HFFc6 (cell line): ENCODE results near the gene OPRL1. TPM values are rescaled to one million over a fixed set of nuclear protein-coding genes. Genes with fewer than 3 reads are reported as not detected.

ENCODE experiments used
- DNase-seq: peaks from one replicate; pipeline ENCODE4 v3.0.0-alpha.2; 2018
- H3K27ac Mint-ChIP-seq: 2 replicates; pipeline ENCODE4 v1.8.0; 2020; ENCODE audit warnings: mild to moderate bottlenecking, mixed read lengths
- H3K27me3 Mint-ChIP-seq: 2 replicates; pipeline ENCODE4 v1.8.0; 2021; ENCODE audit warnings: mild to moderate bottlenecking, moderate library complexity, mixed read lengths; ENCODE audit not compliant: insufficient read depth
- H3K36me3 Mint-ChIP-seq: 2 replicates; pipeline ENCODE4 v1.8.0; 2021; ENCODE audit warnings: low read depth, mixed read lengths
- H3K4me1 Mint-ChIP-seq: 2 replicates; pipeline ENCODE4 v1.8.0; 2020; ENCODE audit warnings: low read depth, mixed read lengths
- H3K4me3 Mint-ChIP-seq: 2 replicates; pipeline ENCODE4 v1.8.0; 2020; ENCODE audit warnings: mild to moderate bottlenecking, moderate library complexity, mixed read lengths
- H3K9me3 Mint-ChIP-seq: 2 replicates; pipeline ENCODE4 v1.8.0; 2020; ENCODE audit warnings: mild to moderate bottlenecking, mixed read lengths
- total RNA-seq, 6 experiments: library from RNA; stranded (reverse); fragmentation: NEBNext Ultra II Directional; extraction: Animal tissue kit (Norgen Biotek cat#: 25700); gene quantifications; 2 replicates in 1 of 6; 3 replicates in 5 of 6; pipeline ENCODE4 v1.2.3, GENCODE V29; 2021
- TF ChIP-seq, protein P1 (sequence below): fragments of 200-600 bp; sonication (generic); IDR thresholded peaks from 2 replicates; pipeline ENCODE4 v1.5.0; 2021; ENCODE audit warnings: antibody characterized with exemption, mild to moderate bottlenecking

The OPRL1 gene
- total RNA-seq, 6 experiments from 2014 or later: 0.27 to 1.00 (median 0.41) TPM

GRCh38 chr20:64073476-64074183 lies 6.3 kb upstream of the OPRL1 start:
- peaks cover 2% of the 10 kb centered on the region; the same call in 1 of the 2 replicates for H3K4me1 Mint-ChIP-seq
- TF ChIP-seq, protein P1, sequence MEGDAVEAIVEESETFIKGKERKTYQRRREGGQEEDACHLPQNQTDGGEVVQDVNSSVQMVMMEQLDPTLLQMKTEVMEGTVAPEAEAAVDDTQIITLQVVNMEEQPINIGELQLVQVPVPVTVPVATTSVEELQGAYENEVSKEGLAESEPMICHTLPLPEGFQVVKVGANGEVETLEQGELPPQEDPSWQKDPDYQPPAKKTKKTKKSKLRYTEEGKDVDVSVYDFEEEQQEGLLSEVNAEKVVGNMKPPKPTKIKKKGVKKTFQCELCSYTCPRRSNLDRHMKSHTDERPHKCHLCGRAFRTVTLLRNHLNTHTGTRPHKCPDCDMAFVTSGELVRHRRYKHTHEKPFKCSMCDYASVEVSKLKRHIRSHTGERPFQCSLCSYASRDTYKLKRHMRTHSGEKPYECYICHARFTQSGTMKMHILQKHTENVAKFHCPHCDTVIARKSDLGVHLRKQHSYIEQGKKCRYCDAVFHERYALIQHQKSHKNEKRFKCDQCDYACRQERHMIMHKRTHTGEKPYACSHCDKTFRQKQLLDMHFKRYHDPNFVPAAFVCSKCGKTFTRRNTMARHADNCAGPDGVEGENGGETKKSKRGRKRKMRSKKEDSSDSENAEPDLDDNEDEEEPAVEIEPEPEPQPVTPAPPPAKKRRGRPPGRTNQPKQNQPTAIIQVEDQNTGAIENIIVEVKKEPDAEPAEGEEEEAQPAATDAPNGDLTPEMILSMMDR: no peak
- H3K27me3 Mint-ChIP-seq: no peaks in the 10 kb centered on the region; the same call in 1 of the 2 replicates
- no peaks in the 10 kb centered on the region for H3K9me3 Mint-ChIP-seq
- H3K27ac Mint-ChIP-seq: no peak overlapping the region
- no peaks in the 10 kb centered on the region for H3K36me3 Mint-ChIP-seq
- no peak overlapping the region for H3K4me3 Mint-ChIP-seq
- no peak for DNase-seq

- no peaks in the 10 kb centered on the region; the same call in none of the 2 replicates for H3K27me3 Mint-ChIP-seq
Observed at GRCh38 chr20:64074184-64074789, 5.6 kb upstream of the OPRL1 start.

GRCh38 chr20:64074963-64075362 lies 4.9 kb upstream of the OPRL1 start:
- Mint-ChIP-seq H3K4me3 (no peak overlapping the region), H3K4me1 (peaks cover 8% of the 10 kb centered on the region; the same call in 1 of the 2 replicates), H3K27ac (no peak overlapping the region), H3K36me3 (no peaks in the 10 kb centered on the region), H3K27me3 (no peaks in the 10 kb centered on the region; the same call in none of the 2 replicates), H3K9me3 (no peaks in the 10 kb centered on the region)
- DNase-seq: no peak
- TF ChIP-seq, protein P1: no peak

More at GRCh38 chr20:64074184-64074789, 5.6 kb upstream of the OPRL1 start:
- TF ChIP-seq, protein P1: no peak
- Mint-ChIP-seq H3K4me3 (no peak overlapping the region), H3K27ac (no peak overlapping the region), H3K9me3 (no peaks in the 10 kb centered on the region), H3K4me1 (peaks cover 8% of the 10 kb centered on the region; the same call in 1 of the 2 replicates), H3K36me3 (no peaks in the 10 kb centered on the region)
- DNase-seq: no peak

DNA sequence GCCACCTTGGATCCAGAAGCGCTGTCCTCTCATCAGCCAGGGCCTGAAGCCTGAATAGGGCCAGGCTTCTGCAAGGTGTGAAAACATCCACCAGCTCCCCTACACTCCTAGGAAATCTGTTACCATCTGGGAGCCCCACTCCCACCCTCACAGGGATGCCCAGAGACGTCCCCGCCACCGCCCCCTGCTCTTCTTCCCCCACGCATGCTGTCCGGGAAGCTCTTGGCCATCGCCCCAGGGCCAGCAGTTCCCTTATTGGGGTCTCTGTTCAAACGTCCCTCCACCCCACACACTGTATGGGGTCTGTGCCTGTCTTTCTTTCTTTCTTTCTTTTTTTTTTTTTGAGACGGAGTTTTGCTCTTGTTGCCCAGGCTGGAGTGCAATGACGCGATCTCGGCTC lies 4.3 kb upstream of the OPRL1 start:
- no peak overlapping the region for H3K27ac Mint-ChIP-seq

GRCh38 chr20:64076061-64076997 lies 3.6 kb upstream of the OPRL1 start:
- Mint-ChIP-seq H3K27me3 (peaks cover 2% of the 10 kb centered on the region), H3K9me3 (no peaks in the 10 kb centered on the region), H3K27ac (no peak overlapping the region), H3K4me1 (peaks cover 8% of the 10 kb centered on the region; the same call in 1 of the 2 replicates), H3K4me3 (no peak overlapping the region), H3K36me3 (no peaks in the 10 kb centered on the region)
- no peak for DNase-seq
- TF ChIP-seq, protein P1: no peak

More for the DNA sequence above, 4.3 kb upstream of the OPRL1 start:
- Mint-ChIP-seq H3K36me3 (no peaks in the 10 kb centered on the region), H3K27me3 (no peaks in the 10 kb centered on the region; the same call in none of the 2 replicates), H3K4me1 (peaks cover 8% of the 10 kb centered on the region; the same call in 1 of the 2 replicates), H3K9me3 (no peaks in the 10 kb centered on the region), H3K4me3 (no peak overlapping the region)
- no peak for DNase-seq
- TF ChIP-seq, protein P1: no peak
